Measurements from ENCODE around the gene DRD4. TPM values are rescaled to one million over a fixed set of nuclear protein-coding genes. Genes with fewer than 3 reads are reported as not detected.

The DRD4 gene
- total and polyA plus RNA-seq, 2 of the 8 experiments (the other 6 are each of a cell fraction or from before 2014, with no cell fraction given), result 3.4 to 4.9 TPM

DNA sequence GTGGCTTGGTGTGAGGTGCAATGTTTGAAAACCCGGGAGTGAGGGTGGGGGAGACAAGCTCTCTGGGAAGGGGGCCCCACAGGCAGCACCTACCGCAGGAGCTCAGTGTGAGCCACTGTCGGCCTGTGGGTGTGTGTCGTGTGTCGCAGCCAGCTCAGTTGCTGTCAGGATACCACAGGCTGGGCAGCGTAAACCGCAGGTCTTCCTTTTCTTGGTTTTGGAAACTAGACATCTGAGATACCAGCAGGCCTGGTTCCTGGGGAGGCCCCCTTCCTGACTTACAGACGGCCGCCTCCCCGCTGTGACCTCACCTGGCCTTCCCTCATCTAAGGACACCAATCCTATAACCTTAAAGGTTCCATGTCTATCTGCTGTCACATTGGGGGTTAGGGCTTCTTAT lies 40.7 kb upstream of the DRD4 start:
- ChIA-PET POLR2A (ENCODE audit: partially characterized antibody) (interaction anchor here (0.7 kb wide), 1 partner anchor 15 kb away, joined by 3 read pairs; no protein-coding TSS in a partner anchor), CTCF (ENCODE audit: partially characterized antibody) (interaction anchor here (0.7 to 2.4 kb wide), 9 partner anchors 12 to 167 kb away, joined by 3 to 8 read pairs (median 3); partner anchors contain the start of gene SCT)
- Histone ChIP-seq H3K4me1 (replicated peaks in 1 of 4; ENCODE audit: control insufficient read depth in 3 of 4, insufficient read depth in 4 of 4, low read length in 3 of 4) (no peaks in the 10 kb centered on the region), H2AK5ac (ENCODE audit: low read depth, low read length) (no peak overlapping the region), H3K4me2 (ENCODE audit: insufficient read depth in 1 of 2, low read depth in 2 of 2, low read length in 2 of 2) (no peak overlapping the region), H3K27ac (ENCODE audit: low read depth, low read length) (no peak overlapping the region), H3K18ac (ENCODE audit: extremely low read depth, low read length) (no peak overlapping the region), H2BK5ac (ENCODE audit: low read depth, low read length) (no peak overlapping the region), H4K20me1 (replicated peaks in 1 of 2; ENCODE audit: control insufficient read depth in 1 of 2, insufficient read depth in 2 of 2, low read length in 2 of 2) (peaks cover 5 to 6% of the 10 kb centered on the region in 2 experiments), H3K27me3 (replicated peaks in 1 of 4; ENCODE audit: control insufficient read depth in 3 of 4, extremely low read depth in 1 of 4, insufficient read depth in 3 of 4, low read length in 3 of 4) (no peaks in the 10 kb centered on the region), H2BK20ac (ENCODE audit: low read length) (no peak overlapping the region), H2BK120ac (replicated peaks; ENCODE audit: low read depth, low read length) (no peak overlapping the region), H2BK12ac (ENCODE audit: low read depth, low read length) (no peak overlapping the region), H2BK15ac (ENCODE audit: low read length) (no peak overlapping the region), H3K14ac (ENCODE audit: insufficient read length) (no peak overlapping the region), H3K9ac (replicated peaks in 1 of 4; ENCODE audit: extremely low read depth in 1 of 4, low read depth in 3 of 4, low read length in 3 of 4) (no peak overlapping the region), H4K8ac (ENCODE audit: extremely low read depth, insufficient read depth, low read length) (no peak overlapping the region), H3K4ac (replicated peaks; ENCODE audit: insufficient read length, low read depth, low read length) (no peak overlapping the region), H2AFZ (ENCODE audit: low read length) (no peak overlapping the region), H3K56ac (replicated peaks; ENCODE audit: insufficient read length, low read depth, low read length) (no peak overlapping the region), H3K9me3 (ENCODE audit: insufficient read depth in 2 of 2, low read depth in 1 of 2, low read length in 1 of 2) (no peaks in the 10 kb centered on the region), H3K23ac (ENCODE audit: insufficient read length) (no peak overlapping the region), H3K23me2 (ENCODE audit: low read depth, low read length) (no peaks in the 10 kb centered on the region), H4K91ac (replicated peaks; ENCODE audit: insufficient read length, low read length) (no peak overlapping the region), H4K5ac (ENCODE audit: insufficient read length, low read depth, low read length) (no peak overlapping the region), H3K36me3 (ENCODE audit: control insufficient read depth in 2 of 4, insufficient read depth in 4 of 4, low read length in 3 of 4) (peaks cover 20 to 62% (median 50%) of the 10 kb centered on the region in 4 experiments), H3K4me3 (ENCODE audit: extremely low read depth in 1 of 4, insufficient read depth in 2 of 4, low read depth in 3 of 4, low read length in 4 of 4) (no peak overlapping the region), H3K79me2 (ENCODE audit: control insufficient read depth in 1 of 2, insufficient read depth in 2 of 2, low read length in 2 of 2) (no peaks in the 10 kb centered on the region; a peak in 1 of 4 replicates), H3K79me1 (ENCODE audit: low read depth, low read length) (peaks cover 4% of the 10 kb centered on the region; the same call in 1 of the 2 replicates)
- no peak for DNase-seq (ENCODE audit: low read depth in 1 of 2, low spot score in 2 of 2)
- 98% methylated on average over 9 of the region's 10 CpGs; no CpG with 5 or more reads in 1 of the 2 experiments for WGBS, 2 experiments (ENCODE audit: extremely low coverage in 1 of 2, insufficient coverage in 1 of 2, insufficient read length in 1 of 2, insufficient replicate concordance in 2 of 2, low coverage in 1 of 2, low lambda C conversion rate in 2 of 2, missing lambda C conversion rate in 1 of 2)
- no peak for FAIRE-seq
- TF ChIP-seq TAF7 (optimal IDR thresholded peaks at IDR 0.05; ENCODE audit: borderline replicate concordance, low read depth, low read length) (no peak), MAFK (IDR thresholded peaks at IDR 0.05; ENCODE audit: low read depth, low read length) (no peak), CHD1 (IDR thresholded peaks at IDR 0.05; ENCODE audit: low read depth, low read length) (no peak), JUND (IDR thresholded peaks at IDR 0.05; ENCODE audit: low read length) (no peak), BCL11A (IDR thresholded peaks at IDR 0.05; ENCODE audit: low read depth in 2 of 2, low read length in 2 of 2) (no peak), CREB1 (IDR thresholded peaks at IDR 0.05) (no peak), KDM5A (IDR thresholded peaks at IDR 0.05; ENCODE audit: low read length) (no peak), RAD21 (IDR thresholded peaks at IDR 0.05 in 1 of 2, conservative IDR thresholded peaks at IDR 0.05 in 1 of 2; ENCODE audit: low read depth in 2 of 2, low read length in 2 of 2) (no peak)
- TF ChIP-seq, protein P1, sequence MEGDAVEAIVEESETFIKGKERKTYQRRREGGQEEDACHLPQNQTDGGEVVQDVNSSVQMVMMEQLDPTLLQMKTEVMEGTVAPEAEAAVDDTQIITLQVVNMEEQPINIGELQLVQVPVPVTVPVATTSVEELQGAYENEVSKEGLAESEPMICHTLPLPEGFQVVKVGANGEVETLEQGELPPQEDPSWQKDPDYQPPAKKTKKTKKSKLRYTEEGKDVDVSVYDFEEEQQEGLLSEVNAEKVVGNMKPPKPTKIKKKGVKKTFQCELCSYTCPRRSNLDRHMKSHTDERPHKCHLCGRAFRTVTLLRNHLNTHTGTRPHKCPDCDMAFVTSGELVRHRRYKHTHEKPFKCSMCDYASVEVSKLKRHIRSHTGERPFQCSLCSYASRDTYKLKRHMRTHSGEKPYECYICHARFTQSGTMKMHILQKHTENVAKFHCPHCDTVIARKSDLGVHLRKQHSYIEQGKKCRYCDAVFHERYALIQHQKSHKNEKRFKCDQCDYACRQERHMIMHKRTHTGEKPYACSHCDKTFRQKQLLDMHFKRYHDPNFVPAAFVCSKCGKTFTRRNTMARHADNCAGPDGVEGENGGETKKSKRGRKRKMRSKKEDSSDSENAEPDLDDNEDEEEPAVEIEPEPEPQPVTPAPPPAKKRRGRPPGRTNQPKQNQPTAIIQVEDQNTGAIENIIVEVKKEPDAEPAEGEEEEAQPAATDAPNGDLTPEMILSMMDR (IDR thresholded peaks at IDR 0.05; ENCODE audit: control extremely low read depth in 1 of 3, insufficient read depth in 1 of 3, low read depth in 1 of 3, low read length in 3 of 3), result no peak
- TF ChIP-seq, protein P2, sequence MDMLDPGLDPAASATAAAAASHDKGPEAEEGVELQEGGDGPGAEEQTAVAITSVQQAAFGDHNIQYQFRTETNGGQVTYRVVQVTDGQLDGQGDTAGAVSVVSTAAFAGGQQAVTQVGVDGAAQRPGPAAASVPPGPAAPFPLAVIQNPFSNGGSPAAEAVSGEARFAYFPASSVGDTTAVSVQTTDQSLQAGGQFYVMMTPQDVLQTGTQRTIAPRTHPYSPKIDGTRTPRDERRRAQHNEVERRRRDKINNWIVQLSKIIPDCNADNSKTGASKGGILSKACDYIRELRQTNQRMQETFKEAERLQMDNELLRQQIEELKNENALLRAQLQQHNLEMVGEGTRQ (IDR thresholded peaks at IDR 0.05; ENCODE audit: low read length), result no peak

Measured in H1 (cell line).